Midbrain (tissue), 1 donor: ENCODE results near the gene EIF4H.
"Not testable (repeated sequence)": the region's sequence is repeated elsewhere in the genome, so short reads cannot be mapped to it uniquely, and the experiment has no call there.

Experiments used
- DNase-seq: peaks from one replicate; lab custom pipeline; 2025; lab: John Stamatoyannopoulos, UW

Gene EIF4H

DNA sequence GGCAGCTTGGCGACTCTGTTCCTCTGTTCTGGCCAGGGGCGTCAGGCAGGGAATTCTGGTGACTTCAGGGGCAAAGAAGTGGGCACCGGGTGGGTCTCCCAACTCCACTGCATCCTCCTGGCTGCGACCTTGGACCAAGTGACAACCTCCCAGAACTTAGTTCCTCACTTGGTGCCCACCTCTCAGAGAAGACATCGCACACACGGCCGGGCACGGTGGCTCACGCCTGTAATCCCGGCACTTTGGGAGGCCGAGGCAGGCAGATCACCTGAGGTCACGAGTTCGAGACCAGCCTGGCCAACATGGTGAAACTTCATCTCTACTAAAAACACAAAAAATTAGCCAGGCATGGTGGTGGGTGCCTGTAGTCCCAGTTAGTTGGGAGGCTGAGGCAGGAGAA is 50.8 kb downstream of the EIF4H start:
- not testable (repeated sequence) for DNase-seq

DNA sequence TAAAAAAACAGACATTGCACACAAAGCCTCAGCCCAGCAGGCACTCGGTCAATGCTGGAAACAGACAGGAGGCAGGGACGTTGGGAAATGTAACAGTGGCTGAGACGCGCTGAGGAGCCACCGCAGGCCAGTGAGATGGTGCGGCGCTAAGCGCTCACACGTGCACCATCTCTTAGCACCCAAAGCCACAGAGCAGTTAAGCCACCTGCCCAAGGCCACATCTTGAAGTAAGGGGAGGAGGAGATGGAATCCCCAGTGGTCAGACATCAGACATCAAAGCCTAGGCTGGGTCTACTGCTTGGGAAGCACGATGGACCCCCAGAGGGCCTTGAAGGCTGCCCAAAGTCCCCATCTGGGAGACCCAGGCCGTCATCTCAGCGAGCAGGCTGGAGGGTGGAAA is 51.2 kb downstream of the EIF4H start:
- DNase-seq: no peak

DNA sequence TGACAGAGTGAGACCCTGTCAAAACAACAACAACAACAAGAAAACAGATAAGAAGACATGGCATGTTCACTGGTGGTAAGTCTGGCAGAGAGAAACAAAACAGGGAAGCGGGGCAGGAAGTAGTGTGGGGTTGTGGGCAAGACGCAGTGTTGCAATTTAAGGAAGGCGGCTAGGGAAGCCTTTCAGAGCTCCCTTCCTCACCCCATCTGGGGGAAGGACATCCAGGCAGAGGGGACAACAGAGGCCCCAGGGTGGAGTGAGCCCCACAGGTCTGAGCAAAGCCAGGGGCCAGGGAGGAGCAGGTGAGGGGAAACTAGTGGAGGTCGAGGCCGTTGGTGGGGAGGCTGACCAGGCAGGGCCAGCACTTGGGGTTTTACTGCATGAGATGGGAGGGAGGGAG is 52.5 kb downstream of the EIF4H start:
- peak; percentile 17 for DNase-seq

DNA sequence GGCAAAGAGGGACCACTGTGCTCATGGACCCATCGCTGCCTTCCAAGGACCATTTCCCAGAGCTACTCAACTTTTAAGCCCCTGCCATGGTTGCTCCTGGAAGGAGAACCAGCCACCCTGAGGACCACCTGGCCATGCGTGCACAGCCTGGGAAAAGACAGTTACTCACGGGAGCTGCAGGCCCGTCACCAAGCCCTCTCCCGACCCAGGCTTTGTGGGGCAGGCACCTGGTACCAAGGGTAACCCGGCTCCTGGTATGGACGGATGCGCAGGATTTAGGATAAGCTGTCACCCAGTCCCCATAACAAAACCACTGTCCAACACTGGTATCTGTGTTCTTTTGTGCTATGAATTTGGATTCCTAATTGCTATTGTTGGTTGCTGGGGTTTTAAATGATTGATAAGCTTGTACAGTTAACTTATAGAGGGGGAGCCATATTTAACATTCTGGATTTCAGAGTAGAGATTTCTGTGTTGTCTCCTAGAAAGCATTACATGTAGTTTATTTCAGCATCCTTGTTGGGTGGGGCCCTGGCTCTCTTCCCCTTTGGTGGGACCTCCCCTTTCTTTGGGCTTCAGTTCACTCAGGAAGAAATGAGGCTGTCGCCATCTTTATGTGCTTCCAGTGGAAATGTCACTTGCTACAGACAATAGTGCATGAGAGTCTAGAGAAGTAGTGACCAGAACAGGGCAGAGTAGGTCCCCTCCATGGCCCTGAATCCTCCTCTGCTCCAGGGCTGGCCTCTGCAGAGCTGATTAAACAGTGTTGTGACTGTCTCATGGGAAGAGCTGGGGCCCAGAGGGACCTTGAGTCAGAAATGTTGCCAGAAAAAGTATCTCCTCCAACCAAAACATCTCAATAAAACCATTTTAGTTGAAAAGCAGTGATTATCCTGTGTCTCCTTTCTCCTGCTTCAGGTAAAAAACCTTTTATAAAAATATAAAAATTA is 55.1 kb downstream of the EIF4H start:
- no peak for DNase-seq

DNA sequence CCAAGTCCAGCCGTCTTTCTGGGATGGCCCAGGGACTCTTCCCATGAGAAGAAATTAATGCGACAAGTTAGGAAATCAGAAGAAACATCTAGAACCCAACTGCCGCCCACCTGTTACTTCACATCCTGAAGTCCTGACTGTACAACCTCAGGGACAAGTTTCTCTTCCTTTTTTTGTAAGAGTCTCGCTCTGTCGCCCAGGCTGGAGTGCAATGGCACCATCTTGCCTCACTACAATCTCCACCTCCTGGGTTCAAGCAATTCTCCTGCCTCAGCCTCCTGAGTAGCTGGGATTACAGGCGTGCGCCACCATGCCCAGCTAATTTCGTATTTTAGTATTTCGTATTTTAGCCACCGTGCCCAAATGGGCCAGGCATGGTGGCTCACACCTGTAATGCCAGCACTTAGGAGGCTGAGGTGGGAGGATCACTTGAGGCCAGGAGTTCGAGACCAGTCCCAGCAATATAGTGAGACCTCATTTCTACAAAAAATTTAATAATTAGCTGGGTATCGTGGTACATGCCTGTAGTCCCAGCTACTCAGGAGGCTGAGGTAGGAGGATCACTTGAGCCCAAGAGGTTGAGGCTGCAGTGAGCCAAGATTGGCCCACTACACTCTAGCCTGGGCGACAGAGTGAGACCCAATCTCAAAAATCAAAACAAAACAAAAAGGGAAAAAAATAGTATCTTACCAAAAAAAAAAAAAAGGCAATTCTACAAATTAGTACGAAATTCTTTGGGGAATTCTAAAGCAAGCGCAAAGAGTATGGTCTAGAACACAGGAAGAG is 56.5 kb downstream of the EIF4H start:
- no peak for DNase-seq

DNA sequence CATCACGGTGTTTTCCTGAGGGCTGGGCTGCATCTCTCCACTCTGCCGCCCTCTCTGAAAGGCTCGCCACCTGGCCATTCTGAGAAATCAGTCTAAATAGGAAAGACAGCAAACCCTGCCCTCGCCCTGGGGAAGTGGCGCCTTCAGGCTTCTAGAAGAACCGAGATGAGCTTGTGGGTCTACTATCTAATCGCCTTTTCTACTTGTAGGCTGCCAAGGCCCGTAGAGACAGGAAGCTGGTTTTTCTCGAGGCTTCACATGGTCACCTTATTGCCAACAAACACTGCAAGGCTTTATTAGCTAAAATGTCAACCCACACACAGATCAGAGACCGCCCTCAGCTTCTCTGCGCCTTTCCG is 57.1 kb downstream of the EIF4H start:
- DNase-seq: no peak

DNA sequence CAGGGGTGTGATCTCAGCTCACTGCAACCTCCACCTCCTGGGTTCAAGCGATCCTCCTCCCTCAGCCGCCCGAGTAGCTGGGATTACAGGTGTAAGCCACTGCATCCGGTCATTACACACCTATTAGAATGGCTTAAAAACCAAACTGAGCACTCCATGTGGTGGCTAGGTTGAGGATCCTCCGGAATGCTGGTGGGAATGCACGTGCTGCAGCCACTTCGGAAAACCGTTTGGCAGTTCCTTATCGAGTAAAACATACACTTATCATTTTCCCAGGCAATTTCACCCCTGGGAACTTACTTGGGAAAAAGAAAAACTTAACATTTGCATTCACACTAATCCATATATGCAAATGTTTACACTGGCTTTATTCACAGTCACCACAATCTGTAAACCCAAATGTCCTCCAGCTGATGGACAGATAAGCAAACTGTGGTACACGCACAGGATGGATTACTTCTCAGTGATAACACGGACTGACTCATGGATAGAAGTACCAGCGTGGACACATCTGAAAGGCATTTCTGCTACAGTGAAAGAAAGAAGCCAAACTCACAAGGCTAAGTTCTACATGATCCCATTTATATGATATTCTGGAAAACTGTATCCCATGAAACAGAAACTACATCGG is 59.6 kb downstream of the EIF4H start:
- DNase-seq: no peak

DNA sequence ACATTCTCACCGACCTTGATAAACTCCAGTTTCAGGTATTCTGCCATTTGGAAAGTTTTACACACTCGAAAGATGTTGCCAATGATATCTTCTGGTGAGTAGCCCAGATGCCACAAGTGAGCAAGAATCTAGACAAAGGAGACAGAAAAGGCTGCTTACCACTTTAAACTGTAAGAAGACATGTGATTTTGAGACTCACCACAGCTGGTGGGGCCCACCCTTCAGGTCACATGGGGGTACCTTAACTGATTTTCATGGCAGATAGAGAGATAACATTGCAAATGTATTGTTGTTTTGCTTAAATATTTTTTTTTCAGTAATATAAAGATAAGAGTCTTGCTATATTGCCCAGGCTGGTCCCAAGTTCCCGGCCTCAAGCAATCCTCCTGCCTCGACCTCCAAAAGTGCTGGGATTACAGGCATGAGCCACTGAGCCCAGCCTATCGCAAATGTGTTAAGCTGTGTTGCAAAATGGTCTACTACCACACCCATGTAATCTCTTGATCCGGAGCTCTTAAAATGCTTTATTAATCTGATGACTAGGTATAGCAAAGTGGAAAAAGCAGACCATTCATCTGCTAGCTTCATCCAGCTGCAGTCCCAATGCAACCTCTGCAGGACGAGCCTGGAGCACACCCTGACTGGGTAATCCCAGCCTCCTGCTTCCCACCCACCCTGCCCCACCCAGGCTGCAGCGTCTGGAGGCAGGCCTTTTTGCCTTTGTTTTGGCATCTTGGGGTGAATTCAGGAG is 61.5 kb downstream of the EIF4H start:
- DNase-seq: no peak

DNA sequence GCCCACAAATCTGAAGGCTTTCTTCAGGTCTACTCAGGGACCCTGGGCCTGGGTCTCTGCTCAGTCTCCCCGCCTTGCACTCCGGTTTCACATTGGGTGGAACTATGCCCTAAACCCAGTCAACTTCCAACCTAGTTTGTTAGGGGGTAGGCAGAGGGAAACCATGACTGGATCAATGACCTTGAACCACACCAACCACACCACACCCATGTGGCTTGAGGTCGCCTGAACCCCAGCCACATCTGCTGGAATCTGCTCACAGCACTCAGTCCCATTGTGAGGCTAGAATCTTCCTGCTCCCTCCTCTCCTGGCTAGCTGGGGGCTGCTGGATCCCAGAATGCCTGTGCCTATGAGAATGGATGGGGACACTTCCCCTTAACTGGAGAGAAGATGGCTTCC is 62.1 kb downstream of the EIF4H start:
- DNase-seq: no peak

DNA sequence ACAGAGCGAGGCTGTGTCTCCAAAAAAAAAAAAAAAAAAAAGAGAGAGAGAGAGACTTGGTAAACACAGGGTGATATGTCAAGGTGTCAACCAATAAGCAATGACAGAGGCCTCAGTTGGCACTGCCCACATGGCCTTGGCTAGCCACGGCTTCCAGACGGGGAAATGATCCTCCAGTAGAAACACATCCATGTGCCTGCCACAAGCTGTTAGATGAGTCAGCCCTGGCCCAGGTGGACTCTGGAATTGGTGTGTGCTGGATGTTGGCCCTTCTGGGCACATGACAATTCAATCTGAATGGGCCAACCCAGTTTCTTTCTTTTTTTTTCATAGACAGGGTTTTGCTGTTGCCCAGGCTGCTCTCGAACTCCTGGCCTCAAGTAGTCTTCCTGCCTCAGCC is 66.3 kb downstream of the EIF4H start:
- no peak for DNase-seq

DNA sequence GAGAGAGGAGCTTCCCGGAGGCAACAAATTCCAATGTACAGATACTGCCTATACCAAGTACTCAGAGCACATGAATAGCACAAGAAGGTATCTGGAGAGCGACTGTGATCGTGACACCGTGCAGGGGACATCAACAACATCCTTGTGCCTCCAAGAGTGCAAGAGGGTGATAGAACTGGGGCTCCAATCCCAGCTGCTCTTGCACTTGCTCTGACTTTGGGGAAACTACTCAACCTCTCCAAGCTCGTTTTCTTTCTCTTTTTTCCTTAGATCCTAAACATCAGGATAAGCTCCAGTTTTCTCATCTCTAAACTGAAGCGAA is 67.9 kb downstream of the EIF4H start:
- no peak for DNase-seq

DNA sequence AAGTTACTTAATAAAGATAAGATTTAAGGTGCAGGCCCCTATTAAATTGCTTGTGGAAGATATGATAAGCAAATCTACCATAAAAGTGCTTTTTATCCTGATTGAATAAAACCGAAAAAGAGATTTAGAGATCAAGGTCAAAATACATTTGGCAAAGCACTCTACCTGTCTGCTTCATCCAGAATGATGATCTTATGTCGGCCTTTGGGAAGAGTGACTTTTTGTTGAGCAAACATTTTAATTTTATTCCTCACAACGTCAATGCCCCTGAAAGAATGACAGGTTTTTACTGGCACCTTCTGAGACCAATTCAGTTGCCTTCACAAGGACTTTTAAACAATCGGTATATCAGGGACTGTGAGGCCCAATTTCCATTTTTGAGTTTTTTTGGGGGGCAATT is 72.3 kb downstream of the EIF4H start:
- no peak for DNase-seq
